Suppressor macrophage treated with lipopolysaccharide for 4 hours (primary cell): ENCODE measurements around the gene TBCD.
A peak's percentile ranks its signal among the peaks of the same experiment; 100 is the strongest.

Experiments
- DNase-seq: peaks from one replicate; pipeline ENCODE4 v3.0.0-alpha.2; 2020

Gene TBCD

GRCh38 chr17:82751571-82752370 is at the start of gene TBCD:
Gene TBCD, plus strand, starts transcription at chr17:82752065. Its CDS starts 129 bp downstream, at chr17:82752194.
- peak; percentile 89 for DNase-seq

GRCh38 chr17:82702231-82702927 is 49.5 kb upstream of the TBCD start:
- no peak for DNase-seq

- no peak for DNase-seq
Observed at GRCh38 chr17:82703036-82703745, 48.7 kb upstream of the TBCD start.

GRCh38 chr17:82703935-82704865 is 47.7 kb upstream of the TBCD start:
- DNase-seq: no peak

GRCh38 chr17:82704886-82705285 is 47.0 kb upstream of the TBCD start:
- DNase-seq: no peak

GRCh38 chr17:82705756-82706155 is 46.1 kb upstream of the TBCD start:
- no peak for DNase-seq

- DNase-seq: no peak
Observed at GRCh38 chr17:82709024-82709675, 42.7 kb upstream of the TBCD start.

- no peak for DNase-seq
Observed at GRCh38 chr17:82709676-82710498, 42.0 kb upstream of the TBCD start.

- no peak for DNase-seq
Observed at GRCh38 chr17:82710499-82711232, 41.2 kb upstream of the TBCD start.

GRCh38 chr17:82713071-82713723 is 38.7 kb upstream of the TBCD start:
- DNase-seq: no peak

- DNase-seq: peak; percentile 97
Observed at GRCh38 chr17:82716203-82717010, 35.5 kb upstream of the TBCD start, which contains the start of gene FN3KRP. Gene FN3KRP, plus strand, starts transcription at chr17:82716706. Its CDS starts 50 bp downstream, at chr17:82716756.

GRCh38 chr17:82718986-82719685 is 32.7 kb upstream of the TBCD start:
- no peak for DNase-seq

GRCh38 chr17:82720204-82720603 is 31.7 kb upstream of the TBCD start:
- DNase-seq: no peak

- DNase-seq: no peak
Observed at GRCh38 chr17:82722341-82723013, 29.4 kb upstream of the TBCD start.

GRCh38 chr17:82723169-82723807 is 28.6 kb upstream of the TBCD start:
- DNase-seq: no peak

GRCh38 chr17:82726427-82726826 is 25.4 kb upstream of the TBCD start:
- no peak for DNase-seq
